Panc1 (cell line): ENCODE data around the gene GUK1.

Experiments used
- POLR2AphosphoS5 ChIP-seq: IDR thresholded peaks from 2 replicates; pipeline ENCODE4 v1.6.1; 2012; ENCODE audit warnings: mild to moderate bottlenecking, low read depth, low read length, moderate library complexity
- SIN3A ChIP-seq: IDR thresholded peaks from 2 replicates; pipeline ENCODE4 v1.6.1; 2012; ENCODE audit warnings: low read depth, mild to moderate bottlenecking, low read length, moderate library complexity, borderline replicate concordance; ENCODE audit not compliant: insufficient read depth
- TCF7L2 ChIP-seq: IDR thresholded peaks from 2 replicates; pipeline ENCODE4 v1.6.1; 2011; ENCODE audit warnings: mild to moderate bottlenecking, low read depth, low read length, inconsistent platforms
- TF ChIP-seq, protein P1 (sequence below): fragments of 450-650 bp; IDR thresholded peaks from 2 replicates; pipeline ENCODE4 v1.5.1; 2017; ENCODE audit warnings: mild to moderate bottlenecking
- TF ChIP-seq, protein P2 (sequence below), 2 experiments: IDR thresholded peaks; 2 replicates each; pipeline ENCODE4 v1.6.1; 2011 to 2012; ENCODE audit warnings: low read depth in 2 of 2, control low read depth in 1 of 2, low read length in 1 of 2, mild to moderate bottlenecking in 1 of 2, moderate library complexity in 1 of 2; ENCODE audit not compliant: insufficient read depth in 1 of 2

DNA sequence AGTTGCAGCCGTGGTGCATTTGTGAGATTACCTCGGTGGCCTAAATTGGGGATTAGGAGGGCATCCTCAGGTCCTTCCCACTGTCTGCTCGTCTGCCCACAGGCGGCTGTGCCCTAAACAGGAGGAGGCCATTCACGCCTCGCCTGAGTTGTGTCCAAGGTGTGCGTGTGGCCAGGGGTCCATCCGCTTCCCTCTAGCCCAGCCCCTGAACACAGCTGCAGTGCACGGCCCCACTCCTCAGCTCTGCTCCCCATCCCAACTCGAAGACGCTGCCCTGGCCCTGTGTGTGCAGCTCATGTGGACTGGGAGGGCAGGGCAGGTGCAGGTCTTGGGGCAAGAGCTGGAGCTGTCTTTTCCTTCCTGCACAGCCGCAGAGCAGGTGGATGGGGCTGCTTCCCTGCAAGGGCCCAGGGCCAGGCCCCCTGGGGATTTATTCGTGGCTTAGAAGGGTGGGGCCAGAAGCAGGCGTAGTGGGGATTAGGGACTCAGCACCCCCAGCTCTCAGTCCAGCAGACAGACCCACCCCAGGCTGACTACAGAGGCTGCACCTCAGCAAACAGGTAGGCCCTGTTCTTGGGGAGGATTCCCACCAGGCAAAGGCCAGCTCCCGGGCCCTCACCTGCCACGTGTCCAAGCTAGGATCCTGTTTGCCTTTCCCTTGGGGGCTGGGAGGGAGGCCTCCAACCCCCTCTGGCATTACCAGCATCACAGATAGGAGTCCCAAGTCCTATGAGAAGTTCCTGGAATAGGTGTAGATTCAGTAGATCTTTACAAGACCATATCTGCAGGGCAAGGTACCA lies 4.3 kb downstream of the GUK1 start:
- no peak for TF ChIP-seq POLR2AphosphoS5
- TF ChIP-seq, protein P1, sequence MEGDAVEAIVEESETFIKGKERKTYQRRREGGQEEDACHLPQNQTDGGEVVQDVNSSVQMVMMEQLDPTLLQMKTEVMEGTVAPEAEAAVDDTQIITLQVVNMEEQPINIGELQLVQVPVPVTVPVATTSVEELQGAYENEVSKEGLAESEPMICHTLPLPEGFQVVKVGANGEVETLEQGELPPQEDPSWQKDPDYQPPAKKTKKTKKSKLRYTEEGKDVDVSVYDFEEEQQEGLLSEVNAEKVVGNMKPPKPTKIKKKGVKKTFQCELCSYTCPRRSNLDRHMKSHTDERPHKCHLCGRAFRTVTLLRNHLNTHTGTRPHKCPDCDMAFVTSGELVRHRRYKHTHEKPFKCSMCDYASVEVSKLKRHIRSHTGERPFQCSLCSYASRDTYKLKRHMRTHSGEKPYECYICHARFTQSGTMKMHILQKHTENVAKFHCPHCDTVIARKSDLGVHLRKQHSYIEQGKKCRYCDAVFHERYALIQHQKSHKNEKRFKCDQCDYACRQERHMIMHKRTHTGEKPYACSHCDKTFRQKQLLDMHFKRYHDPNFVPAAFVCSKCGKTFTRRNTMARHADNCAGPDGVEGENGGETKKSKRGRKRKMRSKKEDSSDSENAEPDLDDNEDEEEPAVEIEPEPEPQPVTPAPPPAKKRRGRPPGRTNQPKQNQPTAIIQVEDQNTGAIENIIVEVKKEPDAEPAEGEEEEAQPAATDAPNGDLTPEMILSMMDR, result no peak
- TF ChIP-seq, protein P2, sequence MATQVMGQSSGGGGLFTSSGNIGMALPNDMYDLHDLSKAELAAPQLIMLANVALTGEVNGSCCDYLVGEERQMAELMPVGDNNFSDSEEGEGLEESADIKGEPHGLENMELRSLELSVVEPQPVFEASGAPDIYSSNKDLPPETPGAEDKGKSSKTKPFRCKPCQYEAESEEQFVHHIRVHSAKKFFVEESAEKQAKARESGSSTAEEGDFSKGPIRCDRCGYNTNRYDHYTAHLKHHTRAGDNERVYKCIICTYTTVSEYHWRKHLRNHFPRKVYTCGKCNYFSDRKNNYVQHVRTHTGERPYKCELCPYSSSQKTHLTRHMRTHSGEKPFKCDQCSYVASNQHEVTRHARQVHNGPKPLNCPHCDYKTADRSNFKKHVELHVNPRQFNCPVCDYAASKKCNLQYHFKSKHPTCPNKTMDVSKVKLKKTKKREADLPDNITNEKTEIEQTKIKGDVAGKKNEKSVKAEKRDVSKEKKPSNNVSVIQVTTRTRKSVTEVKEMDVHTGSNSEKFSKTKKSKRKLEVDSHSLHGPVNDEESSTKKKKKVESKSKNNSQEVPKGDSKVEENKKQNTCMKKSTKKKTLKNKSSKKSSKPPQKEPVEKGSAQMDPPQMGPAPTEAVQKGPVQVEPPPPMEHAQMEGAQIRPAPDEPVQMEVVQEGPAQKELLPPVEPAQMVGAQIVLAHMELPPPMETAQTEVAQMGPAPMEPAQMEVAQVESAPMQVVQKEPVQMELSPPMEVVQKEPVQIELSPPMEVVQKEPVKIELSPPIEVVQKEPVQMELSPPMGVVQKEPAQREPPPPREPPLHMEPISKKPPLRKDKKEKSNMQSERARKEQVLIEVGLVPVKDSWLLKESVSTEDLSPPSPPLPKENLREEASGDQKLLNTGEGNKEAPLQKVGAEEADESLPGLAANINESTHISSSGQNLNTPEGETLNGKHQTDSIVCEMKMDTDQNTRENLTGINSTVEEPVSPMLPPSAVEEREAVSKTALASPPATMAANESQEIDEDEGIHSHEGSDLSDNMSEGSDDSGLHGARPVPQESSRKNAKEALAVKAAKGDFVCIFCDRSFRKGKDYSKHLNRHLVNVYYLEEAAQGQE (IDR thresholded peaks at IDR 0.05; ENCODE audit: insufficient read depth in 1 of 2, low read depth in 2 of 2, low read length in 1 of 2), result no peak
- TF ChIP-seq SIN3A, result no peak
- TF ChIP-seq TCF7L2, result no peak
